Osteoblast (primary cell): ENCODE results near the gene COL4A2. TPM values are rescaled to one million over a fixed set of nuclear protein-coding genes. Genes with fewer than 3 reads are reported as not detected.
A peak's percentile ranks its signal among the peaks of the same experiment; 100 is the strongest.

ENCODE experiments used
- DNase-seq: peaks from one replicate; pipeline ENCODE4 v3.0.0; 2011; ENCODE audit warnings: low spot score, mixed read lengths; ENCODE audit not compliant: insufficient read length; ENCODE audit errors: missing footprints
- H2AFZ ChIP-seq: 2 replicates; pipeline ENCODE4 v1.6.0; 2011; ENCODE audit warnings: mild to moderate bottlenecking, low read length
- H3K27ac ChIP-seq: 2 replicates; pipeline ENCODE4 v1.5.1; 2011; ENCODE audit warnings: mild to moderate bottlenecking, low read depth, low read length, moderate library complexity
- H3K27me3 ChIP-seq: 2 replicates; pipeline ENCODE4 v1.6.0; 2012; ENCODE audit warnings: mild to moderate bottlenecking, control low read depth, inconsistent platforms, low read length, moderate library complexity; ENCODE audit not compliant: insufficient read depth
- H3K36me3 ChIP-seq: 2 replicates; pipeline ENCODE4 v1.5.1; 2011; ENCODE audit warnings: mild to moderate bottlenecking, low read length, control low read depth, moderate library complexity; ENCODE audit not compliant: insufficient read depth
- H3K4me1 ChIP-seq: 2 replicates; pipeline ENCODE4 v1.5.1; 2011; ENCODE audit warnings: mild to moderate bottlenecking, low read length, control low read depth, moderate library complexity; ENCODE audit not compliant: insufficient read depth
- H3K4me2 ChIP-seq: 2 replicates; pipeline ENCODE4 v1.6.0; 2011; ENCODE audit warnings: mild to moderate bottlenecking, low read length; ENCODE audit not compliant: insufficient read depth
- H3K4me3 ChIP-seq: fragments of 200-600 bp; sonication (generic); 3 replicates; pipeline ENCODE4 v1.5.1; 2012; ENCODE audit warnings: mild to moderate bottlenecking, low read length, inconsistent platforms; ENCODE audit not compliant: insufficient read depth
- H3K79me2 ChIP-seq: 2 replicates; pipeline ENCODE4 v1.6.0; 2012; ENCODE audit warnings: mild to moderate bottlenecking, low read length, control low read depth, inconsistent platforms; ENCODE audit not compliant: insufficient read depth
- H3K9me3 ChIP-seq: 2 replicates; pipeline ENCODE4 v1.5.1; 2011; ENCODE audit warnings: low read depth, low read length, control low read depth
- H4K20me1 ChIP-seq: 2 replicates; pipeline ENCODE4 v1.6.0; 2012; ENCODE audit warnings: mild to moderate bottlenecking, low read length, control low read depth; ENCODE audit not compliant: insufficient read depth
- total RNA-seq: library from RNA; depleted of rRNA; stranded (reverse); fragments of >200 nt; gene quantifications from 2 replicates; pipeline ENCODE4 v1.2.3, GENCODE V29; 2012
- TF ChIP-seq, protein P1 (sequence below): IDR thresholded peaks from 2 replicates; pipeline ENCODE4 v1.5.1; 2011; ENCODE audit warnings: mild to moderate bottlenecking, low read depth, low read length, moderate library complexity; ENCODE audit errors: extremely low read depth

COL4A2 gene
- total RNA-seq, 1 donor: 267 TPM

DNA sequence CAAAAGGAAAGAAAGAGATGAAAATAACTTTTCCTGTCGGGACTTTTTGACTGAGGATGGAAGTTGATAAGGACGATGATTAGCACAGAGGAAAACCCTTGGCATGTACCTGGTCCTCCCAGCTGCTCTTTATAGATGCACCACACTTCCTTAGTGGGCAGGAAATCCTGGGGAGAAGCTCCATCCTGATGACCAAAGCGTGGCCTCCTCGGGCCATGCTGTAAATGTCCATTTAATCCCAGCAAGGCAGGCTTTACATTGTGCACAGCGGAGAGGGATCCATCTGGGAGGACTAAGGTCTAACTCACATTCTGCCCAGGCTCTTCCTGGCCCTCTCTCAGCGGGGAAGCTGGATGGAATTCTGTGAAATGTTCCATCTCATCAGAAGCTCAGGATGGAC, 113.5 kb downstream of the COL4A2 start:
- Histone ChIP-seq H3K4me2 (peak overlapping the region; percentile 49), H3K27ac (peak overlapping the region; percentile 67), H2AFZ (no peak overlapping the region), H3K9me3 (no peaks in the 10 kb centered on the region), H3K27me3 (no peaks in the 10 kb centered on the region), H3K4me1 (peaks cover 42% of the 10 kb centered on the region), H3K36me3 (peaks cover 35% of the 10 kb centered on the region), H4K20me1 (peaks cover 2% of the 10 kb centered on the region), H3K4me3 (no peak overlapping the region), H3K79me2 (peaks cover 5% of the 10 kb centered on the region)
- TF ChIP-seq, protein P1, sequence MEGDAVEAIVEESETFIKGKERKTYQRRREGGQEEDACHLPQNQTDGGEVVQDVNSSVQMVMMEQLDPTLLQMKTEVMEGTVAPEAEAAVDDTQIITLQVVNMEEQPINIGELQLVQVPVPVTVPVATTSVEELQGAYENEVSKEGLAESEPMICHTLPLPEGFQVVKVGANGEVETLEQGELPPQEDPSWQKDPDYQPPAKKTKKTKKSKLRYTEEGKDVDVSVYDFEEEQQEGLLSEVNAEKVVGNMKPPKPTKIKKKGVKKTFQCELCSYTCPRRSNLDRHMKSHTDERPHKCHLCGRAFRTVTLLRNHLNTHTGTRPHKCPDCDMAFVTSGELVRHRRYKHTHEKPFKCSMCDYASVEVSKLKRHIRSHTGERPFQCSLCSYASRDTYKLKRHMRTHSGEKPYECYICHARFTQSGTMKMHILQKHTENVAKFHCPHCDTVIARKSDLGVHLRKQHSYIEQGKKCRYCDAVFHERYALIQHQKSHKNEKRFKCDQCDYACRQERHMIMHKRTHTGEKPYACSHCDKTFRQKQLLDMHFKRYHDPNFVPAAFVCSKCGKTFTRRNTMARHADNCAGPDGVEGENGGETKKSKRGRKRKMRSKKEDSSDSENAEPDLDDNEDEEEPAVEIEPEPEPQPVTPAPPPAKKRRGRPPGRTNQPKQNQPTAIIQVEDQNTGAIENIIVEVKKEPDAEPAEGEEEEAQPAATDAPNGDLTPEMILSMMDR: no peak
- DNase-seq: no peak

DNA sequence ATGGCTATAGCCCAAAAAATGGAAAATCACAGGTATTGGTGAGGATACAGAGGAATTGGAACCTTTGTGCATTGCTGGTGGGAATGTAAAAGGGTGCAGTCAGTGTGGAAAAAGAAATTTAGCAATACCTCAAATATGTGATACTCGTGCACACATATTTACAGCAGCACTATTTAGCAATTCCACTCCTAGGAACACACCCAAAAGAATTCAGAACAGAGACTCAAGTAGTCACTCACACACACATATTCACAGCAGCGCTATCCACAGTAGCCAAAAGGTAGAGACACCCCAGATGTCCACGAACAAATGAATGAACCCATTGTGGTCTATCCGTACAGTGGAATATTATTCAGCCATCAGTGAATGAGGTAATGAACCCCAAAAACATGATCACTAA, 114.0 kb downstream of the COL4A2 start:
- TF ChIP-seq, protein P1: no peak
- Histone ChIP-seq H3K27ac (peak overlapping the region; percentile 67), H2AFZ (no peak overlapping the region), H3K9me3 (no peaks in the 10 kb centered on the region), H3K4me3 (no peak overlapping the region), H3K36me3 (peaks cover 36% of the 10 kb centered on the region), H4K20me1 (peaks cover 2% of the 10 kb centered on the region), H3K79me2 (peaks cover 3% of the 10 kb centered on the region), H3K4me1 (peaks cover 37% of the 10 kb centered on the region), H3K27me3 (no peaks in the 10 kb centered on the region), H3K4me2 (peak overlapping the region; percentile 49)
- DNase-seq: no peak

DNA sequence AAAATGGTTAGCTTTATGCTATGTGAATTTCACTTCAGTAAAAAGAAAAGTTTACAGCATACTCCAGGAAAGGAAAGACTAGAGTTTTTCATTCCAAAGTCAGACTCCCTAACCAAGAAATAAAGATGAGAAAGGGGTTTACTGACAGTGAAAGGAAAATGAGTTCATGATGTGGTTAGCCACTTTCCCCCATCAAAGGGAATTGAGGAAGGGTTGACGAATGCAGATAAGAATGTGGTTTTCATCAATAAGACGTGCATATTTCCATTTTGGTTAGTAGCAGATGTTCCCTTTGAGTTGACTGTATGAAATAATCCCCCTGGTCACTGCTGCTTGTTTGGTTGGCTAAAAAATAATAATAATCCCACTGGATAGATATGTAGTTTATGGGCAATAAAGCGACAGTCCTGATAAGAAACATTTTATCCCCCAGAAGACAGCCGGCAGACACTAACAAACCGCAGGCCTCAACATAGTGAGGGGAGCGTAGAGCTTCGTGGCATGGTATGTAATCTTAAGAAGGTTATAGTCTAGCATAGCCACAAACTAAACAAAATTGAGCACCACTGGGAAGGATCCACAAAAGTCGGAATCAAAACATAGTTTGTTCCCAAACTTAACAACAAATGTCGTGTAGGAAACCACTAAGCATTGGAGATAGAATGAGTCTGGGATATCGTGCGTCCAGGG, 114.8 kb downstream of the COL4A2 start:
- H3K79me2 ChIP-seq: peaks cover 3% of the 10 kb centered on the region
- H3K36me3 ChIP-seq: peaks cover 42% of the 10 kb centered on the region
- H2AFZ ChIP-seq: no peak overlapping the region
- H3K4me3 ChIP-seq: no peak overlapping the region
- H3K9me3 ChIP-seq: no peaks in the 10 kb centered on the region
- H3K4me2 ChIP-seq: peak overlapping the region; percentile 49
- peak; percentile 78 for DNase-seq
- peak overlapping the region; percentile 67 for H3K27ac ChIP-seq
- no peaks in the 10 kb centered on the region for H3K27me3 ChIP-seq
- peaks cover 2% of the 10 kb centered on the region for H4K20me1 ChIP-seq
- TF ChIP-seq, protein P1: no peak
- peaks cover 31% of the 10 kb centered on the region for H3K4me1 ChIP-seq

DNA sequence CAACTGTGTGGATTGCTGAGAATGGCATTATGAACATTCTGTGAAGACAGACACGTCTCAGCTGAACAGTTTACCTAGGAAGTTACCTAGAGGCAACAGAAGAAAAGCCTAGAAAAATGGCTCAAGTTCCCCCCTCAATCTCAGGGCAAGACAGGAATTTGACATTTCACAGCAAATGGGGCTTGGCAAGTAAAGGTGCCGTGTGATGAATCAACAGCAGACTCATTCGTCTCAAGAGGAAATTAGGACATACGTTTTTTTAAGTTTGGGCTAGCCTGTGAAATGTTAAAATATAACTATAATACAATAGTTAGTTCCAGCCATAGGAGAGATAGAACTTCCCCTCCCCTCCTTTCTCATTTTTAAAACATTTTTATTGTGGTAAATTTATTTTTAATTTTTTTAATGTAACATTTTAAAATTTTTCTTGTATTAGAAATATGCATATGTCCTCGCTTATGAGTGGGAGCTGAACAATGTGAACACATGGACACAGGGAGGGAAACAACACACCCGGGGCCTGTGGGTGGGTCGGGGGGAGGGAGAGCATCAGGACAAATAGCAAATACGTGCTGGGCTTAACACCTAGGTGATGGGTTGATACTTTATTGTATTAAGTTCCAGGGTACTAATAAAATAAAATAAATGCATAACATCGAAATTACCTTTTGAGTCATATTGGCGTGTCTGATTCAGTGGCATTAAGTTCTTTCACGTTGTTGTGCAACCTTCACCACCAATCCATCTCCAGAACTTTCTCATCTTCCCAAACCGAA, 116.0 kb downstream of the COL4A2 start:
- Histone ChIP-seq H3K4me2 (peak overlapping the region; percentile 4), H3K79me2 (peaks cover 3% of the 10 kb centered on the region), H3K27ac (peak overlapping the region; percentile 67), H2AFZ (no peak overlapping the region), H3K4me1 (peaks cover 27% of the 10 kb centered on the region), H4K20me1 (peaks cover 2% of the 10 kb centered on the region), H3K36me3 (peaks cover 54% of the 10 kb centered on the region), H3K27me3 (no peaks in the 10 kb centered on the region), H3K4me3 (no peak overlapping the region), H3K9me3 (no peaks in the 10 kb centered on the region)
- TF ChIP-seq, protein P1: no peak
- peak; percentile 90 for DNase-seq
